Hematopoietic multipotent progenitor cell (in vitro differentiated cells): ENCODE data around the gene ING5. TPM values are rescaled to one million over a fixed set of nuclear protein-coding genes. Genes with fewer than 3 reads are reported as not detected.
"Not testable (repeated sequence)": the region's sequence is repeated elsewhere in the genome, so short reads cannot be mapped to it uniquely, and the experiment has no call there.

ENCODE experiments used
- DNase-seq, 3 donors: peaks; one replicate each; pipeline ENCODE4 v3.0.0-alpha.2; 2011 to 2015; ENCODE audit warnings: low read depth in 2 of 3, low spot score in 2 of 3
- total RNA-seq: library from RNA; depleted of rRNA; stranded (reverse); fragments of >200 nt; gene quantifications from one replicate; pipeline ENCODE4 v1.2.3, GENCODE V29; 2012

Gene ING5
- total RNA-seq, 1 donor = 43.9 TPM

DNA sequence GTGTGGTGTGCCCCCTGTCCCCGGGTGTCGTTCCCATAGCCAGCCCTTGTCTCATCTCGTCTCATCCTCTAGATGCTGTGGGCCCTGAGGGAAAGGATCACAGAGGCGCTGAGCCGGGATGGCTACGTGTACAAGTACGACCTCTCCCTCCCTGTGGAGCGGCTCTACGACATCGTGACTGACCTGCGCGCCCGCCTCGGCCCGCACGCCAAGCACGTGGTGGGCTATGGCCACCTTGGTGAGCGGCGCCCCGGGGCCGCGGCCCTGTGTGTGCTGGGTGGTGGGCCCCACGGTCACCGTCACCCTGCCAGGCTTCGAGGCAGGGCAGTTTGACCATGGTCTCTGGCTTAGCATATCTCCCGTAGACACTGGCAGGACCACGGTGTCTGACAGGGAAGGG, 53.9 kb downstream of the ING5 start:
- no peak for DNase-seq

DNA sequence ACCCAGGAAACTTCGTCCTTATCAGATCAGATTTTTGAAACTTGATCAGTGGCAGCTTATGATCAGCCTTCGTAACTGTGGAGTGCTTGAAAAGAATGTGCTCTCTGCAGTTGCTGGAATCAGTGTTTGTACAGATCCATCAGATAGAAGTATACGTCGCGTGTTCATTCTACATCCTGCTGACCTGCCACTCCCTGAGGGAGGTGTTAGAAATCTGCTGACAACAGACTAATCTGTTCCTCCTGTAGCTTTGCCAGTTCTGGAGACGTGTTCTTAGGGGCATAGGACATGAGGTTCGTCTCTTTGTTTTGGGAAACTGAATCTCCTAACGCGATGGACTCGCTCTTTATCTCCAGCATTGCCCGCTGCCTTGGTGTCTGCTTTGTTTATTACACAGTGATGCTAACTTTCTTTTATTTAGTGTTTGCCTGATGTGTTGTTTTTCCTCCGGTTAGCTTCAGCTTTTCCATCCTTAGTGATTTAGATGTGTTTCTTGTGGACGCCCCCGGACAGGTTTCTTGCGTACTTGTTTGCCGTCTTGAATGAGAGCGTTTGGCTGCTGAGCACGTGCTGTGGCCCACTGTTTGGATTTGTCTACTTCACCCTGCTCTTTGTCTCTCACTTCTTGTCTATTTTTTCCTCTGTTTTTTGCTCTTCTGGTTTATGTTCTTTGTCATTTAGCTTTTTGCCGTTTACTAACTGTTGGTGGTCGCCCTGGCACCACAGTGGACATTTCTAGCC, 57.4 kb downstream of the ING5 start:
- DNase-seq = no peak

DNA sequence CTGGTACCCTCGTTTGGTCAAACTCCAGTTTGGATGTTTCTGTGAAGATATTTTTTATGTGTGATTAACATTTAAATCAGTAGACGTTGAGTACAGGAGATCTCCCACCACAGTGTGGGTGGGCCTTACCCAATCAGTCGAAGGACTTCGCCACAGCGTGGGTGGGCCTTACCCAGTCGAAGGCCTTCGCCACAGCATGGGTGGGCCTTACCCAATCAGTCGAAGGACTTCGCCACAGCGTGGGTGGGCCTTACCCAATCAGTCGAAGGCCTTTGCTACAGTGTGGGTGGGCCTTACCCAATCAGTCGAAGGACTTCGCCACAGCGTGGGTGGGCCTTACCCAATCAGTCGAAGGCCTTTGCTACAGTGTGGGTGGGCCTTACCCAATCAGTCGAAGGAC, 58.1 kb downstream of the ING5 start:
- DNase-seq = not testable (repeated sequence)

DNA sequence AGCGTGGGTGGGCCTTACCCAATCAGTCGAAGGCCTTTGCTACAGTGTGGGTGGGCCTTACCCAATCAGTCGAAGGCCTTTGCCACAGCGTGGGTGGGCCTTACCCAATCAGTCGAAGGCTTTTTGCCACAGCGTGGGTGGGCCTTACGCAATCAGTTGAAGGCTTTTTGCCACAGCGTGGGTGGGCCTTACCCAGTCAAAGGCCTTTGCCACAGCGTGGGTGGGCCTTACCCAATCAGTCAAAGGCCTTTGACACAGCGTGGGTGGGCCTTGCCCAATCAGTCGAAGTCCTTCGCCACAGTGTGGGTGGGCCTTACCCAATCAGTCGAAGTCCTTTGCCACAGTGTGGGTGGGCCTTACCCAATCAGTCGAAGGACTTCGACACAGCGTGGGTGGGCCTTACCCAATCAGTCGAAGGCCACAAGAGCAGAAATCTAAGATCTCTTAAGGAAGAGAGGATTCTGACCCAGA, 58.5 kb downstream of the ING5 start:
- peak in 1 of 3 donors; percentile 32 for DNase-seq

DNA sequence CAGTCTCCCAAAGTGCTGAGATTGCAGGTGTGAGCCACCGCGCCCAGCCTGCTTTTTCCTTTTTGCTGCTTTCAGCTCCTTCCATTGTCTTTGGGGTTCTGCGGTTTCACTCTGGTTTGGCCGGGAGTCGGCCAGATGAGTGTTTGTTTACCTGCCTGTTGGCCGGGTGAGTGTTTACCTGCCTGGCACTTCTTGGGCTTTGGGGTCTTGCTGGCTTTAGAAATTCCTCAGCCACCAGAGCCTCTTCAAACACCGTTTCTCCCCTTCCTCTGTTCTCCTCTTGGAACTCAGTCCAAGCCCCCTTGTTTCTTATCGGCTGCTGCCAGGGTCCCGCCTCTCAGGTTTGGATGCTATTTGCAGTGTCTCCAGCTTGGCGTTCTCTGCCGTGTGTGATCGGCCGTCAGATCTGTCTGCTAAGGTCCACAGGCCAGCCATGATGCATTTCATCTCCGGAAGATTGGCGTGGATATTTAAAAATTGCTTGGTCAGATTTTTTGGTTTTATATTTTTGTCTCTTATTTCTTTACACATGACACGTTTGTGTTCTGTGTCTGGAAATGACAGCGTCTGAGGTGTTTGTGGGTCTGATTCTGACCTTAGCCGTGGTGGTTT, 60.6 kb downstream of the ING5 start:
- DNase-seq = no peak

DNA sequence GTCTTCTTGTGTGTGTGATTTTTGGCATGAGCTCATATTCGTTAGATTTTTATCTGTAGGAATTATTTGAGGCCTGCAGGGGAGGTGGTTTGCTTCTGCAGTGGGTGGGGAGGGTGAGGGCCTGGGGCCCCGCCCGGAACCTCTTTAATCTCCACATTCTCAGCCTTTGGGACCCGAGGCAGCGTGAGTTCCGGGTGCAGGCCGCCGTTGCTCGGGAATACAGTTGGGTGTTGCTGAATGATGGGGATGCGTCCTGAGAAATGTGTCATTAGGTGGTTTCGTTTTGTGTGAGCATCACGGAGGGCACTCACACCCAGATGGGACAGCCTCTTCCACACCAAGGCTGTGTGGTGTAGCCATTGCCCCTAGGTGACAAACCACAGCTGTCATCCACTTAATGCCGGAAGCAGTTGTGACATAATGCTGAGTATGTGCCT, 61.1 kb downstream of the ING5 start:
- peak in 1 of 3 donors; percentile 23 for DNase-seq

DNA sequence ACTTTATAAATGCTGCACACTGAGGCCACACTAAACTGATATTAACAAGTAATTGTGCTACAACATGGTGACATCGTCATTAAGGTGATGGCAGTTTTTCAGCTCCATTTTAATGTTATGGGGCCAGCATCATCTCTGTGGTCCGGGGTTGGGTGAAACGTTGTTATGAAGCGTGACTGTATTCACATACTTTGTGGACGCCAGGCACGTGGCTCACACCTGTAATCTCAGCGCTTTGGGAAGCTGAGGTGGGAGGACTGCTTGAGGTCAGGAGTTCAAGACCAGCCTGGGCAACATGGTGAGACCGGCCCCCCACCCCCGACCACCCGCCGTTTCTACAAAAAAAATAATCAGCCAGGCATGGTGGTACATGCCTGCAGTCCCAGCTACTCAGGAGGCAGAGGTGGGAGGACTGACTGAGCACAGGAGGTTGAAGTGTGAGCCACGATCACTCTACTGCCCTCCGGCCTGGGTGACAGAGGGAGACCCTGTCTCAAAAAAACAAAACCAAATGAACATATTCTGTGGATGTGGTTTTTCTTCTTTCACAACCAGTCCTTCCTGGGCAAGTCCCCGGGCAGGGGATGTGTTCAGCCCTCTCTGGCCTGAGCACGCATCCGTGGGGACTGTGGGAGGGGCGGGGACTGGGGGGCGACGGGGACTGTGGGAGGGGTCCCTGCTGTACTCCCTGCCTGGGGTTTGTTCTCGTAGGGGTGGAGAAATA, 61.9 kb downstream of the ING5 start:
- no peak for DNase-seq

DNA sequence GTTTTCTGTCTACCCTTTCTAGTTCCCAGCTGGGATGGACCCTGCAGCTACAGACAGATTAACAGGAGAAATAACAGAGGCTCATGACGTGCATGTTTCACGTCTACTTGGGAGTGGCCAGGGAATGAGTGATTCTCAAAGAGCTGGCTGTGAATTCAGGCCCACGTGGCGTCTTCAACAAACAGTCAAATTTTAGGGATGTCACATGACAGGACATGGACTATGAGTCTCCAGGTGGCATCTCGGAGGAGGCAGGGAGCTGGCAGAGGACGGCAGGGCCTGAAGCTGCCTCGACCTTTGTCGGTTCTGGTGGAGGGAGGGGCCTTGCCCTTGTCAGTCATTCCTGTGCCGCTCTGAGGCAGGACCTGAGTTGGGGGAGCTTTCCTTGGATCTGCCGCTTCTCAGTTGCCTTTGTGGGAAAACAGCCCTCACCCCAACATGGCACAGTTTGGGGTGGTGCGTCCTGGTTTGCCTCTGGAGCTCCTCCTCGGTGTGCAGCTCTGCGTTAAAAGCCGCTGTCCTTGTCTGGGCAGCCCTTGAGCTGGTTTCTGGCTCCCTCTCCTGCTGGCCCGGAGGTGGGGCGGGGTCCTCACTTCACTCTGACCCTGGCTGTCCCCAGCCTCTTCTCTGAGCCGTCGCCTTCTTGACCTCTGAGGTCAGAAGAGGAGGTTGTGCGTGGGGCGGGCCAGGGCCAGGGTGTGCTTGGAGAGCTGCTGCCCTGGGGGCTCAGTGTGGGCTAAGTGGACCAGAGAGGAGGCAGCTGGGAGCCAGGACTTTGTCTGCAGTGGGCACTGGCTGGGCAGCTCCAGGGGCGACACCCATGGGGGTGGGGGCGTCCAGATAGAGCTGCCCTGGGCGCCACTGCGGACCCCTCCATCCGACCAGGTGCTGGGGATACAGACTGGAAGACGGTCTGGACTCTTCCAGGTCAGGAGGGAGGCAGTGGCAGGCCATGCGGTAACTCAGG, 62.7 kb downstream of the ING5 start:
- no peak for DNase-seq

DNA sequence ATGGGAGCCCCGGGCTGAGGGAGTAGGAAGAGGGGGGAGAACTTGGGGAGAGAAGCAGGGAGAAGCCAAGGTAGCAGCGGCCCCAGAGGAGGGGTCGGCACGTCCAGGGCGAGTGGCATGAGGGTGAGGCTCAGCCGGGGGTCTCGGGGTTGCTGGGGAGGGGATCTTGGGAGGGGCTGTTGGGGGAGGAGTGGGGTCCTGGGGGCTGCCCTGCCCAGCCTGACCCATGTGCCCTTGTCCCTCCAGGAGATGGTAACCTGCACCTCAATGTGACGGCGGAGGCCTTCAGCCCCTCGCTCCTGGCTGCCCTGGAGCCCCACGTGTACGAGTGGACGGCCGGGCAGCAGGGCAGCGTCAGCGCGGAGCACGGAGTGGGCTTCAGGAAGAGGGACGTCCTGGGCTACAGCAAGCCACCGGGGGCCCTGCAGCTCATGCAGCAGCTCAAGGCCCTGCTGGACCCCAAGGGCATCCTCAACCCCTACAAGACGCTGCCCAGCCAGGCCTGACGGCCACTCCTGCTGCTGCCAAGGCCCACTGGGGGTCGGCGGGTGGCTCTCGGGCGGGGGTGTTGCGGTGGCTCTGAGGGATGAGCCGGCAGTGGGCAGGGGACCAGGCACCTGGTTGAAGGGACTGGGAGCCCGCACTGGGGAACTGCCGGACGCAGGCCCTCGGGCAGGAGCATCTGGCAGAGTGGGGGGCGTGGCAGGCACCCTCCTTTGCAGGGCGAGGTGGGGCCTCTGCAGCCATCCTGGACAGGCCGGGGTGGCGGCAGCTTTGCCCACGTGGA, 65.8 kb downstream of the ING5 start:
- no peak for DNase-seq

DNA sequence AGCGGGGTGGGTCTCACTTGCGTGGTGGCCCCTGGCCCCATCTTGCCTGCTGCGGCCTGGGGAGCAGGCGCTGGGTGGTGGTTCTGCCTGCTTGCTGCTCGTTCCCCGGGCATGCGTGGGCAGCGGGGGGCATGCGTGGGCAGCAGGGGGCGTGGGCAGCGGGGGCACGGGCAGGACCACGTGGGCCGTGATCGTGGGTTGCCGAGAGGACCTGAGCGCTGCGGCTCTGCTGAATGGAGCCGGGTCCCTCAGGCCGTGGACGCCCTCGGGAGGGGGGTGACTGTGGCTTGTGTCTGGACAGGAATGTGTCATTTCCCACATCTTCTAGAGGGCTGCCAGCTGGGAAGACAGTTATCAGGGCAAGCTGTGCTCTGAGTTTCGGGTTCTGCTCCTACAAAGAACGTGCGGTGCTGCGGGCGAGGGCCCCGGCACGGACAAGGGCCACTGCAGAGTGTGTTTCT, 66.4 kb downstream of the ING5 start:
- no peak for DNase-seq

DNA sequence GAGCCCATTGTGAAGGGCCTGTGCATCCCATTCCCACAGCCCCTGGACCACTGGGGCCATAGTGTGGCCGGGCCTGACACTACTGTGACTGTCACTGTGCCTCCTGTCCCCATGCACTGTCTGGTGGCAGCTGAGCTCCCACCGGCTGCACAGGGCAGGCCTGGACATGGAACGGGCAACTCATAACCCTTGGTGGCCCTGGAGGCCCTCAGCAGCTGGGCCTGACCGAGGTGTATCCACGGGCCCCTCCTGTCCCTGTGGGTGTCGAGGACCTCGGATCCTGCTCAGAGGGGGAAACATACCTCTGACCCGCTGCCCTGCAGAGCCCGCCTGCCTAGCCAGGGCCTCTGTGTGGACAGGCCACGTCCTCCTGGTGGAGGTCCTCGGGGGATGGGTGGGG, 67.0 kb downstream of the ING5 start:
- DNase-seq = no peak

DNA sequence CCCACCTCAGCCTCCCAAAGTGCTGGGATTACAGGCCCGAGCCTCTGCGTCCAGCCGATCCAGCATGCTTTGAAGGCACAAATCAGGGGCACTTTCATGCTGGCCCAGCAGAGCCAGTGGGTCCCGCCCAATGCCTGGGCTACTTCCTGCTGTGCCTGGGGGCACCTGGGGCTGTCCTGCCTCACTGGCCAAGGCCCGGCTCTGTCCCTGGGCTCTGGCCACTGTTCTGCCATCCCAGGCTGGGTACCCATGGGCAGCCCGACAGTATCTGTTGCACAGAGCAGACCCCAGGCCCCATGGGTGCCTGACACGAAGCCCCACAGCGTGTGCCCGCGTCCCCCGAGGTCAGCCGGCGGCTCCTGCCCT, 68.0 kb downstream of the ING5 start:
- DNase-seq = no peak

DNA sequence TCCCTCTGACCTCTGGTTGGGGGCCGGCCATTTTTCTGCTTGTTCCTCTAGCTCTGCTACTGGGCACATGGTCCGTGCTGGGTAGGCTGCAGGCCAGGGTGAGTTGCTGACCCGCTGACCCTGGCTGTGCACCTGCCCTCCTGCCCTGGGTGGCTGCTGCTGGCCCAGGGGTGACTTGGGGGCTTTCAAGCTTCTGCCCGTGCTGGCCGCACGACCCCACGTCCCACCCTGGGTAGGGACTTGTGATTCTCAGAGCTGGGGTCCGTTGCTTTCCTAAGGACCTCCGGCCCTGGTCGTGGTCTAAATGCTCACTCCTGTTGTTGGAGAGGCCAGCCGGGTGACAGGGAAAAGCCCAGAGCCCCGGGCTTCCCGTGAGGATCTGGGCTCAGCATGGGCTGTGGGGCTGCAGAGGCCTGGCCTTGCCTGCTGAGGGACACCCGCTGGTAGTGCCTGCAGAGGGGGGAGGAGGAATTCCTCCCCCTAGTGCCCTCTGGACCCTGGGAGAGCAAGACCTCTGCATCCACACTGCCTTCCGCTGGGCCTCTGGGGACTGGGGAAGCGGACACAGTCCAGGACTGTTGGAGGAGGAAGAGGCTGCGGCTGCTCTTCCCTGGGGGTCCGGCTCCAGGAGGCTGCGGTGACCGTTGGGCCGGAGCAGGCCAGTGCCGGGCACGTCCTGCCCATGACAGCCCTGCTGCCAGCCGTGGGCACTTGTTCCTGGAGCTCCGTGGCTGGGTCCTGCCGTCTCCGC, 68.5 kb downstream of the ING5 start:
- no peak for DNase-seq

DNA sequence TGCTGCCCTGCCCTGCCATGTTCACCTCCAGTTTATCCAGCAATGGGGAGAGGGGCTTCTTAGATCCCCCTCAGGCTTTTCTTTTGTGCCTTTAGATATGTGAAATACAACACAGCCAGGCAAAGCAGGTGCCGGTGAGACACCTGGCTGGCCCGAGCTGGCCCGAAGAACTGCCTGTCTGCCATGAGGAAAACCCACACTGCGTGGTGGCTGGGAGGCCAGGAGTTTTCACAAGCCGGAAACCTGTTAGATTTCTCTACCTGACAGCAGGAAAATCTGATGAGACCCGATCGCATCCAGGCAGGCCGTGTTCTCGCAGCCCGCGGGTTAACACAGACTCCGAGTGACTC, 69.1 kb downstream of the ING5 start:
- DNase-seq = no peak

DNA sequence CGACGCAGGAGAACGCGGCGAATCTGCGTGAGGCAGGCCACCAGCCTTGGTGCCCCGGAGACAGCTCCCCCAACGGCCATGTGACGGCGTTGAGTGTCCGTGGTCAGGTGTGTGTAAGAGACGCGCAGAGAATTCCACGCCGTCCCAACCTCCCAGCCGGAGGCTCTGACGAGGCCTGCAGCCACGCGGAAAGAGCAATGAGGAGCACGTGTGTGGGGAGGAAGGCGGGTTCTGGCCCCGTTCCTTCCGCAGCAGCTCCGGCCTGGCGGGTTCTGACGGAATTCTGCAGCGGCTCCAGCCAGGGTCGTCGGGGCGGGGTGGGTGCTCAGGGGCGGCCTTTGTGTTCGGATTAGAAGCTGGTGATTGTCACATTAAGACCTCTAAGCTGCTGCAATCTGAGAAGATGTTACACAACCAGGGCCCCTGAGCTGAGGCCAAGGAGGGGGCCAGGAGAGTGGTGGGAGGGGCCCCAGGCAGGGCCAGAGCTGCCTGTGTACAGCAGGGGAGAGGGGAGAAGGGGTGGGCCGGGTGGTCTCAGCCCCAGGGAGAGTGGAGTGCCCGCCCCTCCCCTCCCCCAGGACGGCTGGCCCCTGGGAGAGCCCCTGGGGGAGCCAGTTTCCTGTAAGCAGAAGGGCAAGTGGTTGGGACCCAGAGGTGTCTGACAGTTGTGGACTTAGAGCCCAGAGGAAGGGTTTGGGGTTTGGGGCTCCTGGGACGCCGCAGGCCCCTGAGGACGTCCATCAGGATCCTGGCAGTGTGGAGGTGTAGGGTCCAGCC, 69.6 kb downstream of the ING5 start:
- no peak for DNase-seq

DNA sequence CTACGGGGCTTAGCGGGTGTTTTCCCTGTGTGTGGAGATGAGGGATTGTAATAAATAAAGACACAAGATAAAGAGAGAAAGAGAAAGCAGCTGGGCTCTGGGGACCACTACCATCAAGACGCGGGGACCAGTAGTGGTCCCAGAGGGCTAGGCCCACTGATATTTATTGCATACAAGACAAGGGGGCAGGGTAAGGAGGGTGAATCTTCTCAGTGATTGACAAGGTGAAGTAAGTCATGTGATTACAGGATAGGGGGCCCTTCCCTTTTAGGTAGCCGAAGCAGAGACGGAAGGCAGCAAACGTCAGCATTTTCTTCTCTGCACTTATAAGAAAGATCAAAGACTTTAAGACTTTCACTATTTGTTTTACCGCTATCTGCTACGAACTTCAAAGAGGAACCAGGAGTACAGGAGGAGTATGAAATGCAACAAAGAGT, 70.2 kb downstream of the ING5 start:
- DNase-seq = no peak

DNA sequence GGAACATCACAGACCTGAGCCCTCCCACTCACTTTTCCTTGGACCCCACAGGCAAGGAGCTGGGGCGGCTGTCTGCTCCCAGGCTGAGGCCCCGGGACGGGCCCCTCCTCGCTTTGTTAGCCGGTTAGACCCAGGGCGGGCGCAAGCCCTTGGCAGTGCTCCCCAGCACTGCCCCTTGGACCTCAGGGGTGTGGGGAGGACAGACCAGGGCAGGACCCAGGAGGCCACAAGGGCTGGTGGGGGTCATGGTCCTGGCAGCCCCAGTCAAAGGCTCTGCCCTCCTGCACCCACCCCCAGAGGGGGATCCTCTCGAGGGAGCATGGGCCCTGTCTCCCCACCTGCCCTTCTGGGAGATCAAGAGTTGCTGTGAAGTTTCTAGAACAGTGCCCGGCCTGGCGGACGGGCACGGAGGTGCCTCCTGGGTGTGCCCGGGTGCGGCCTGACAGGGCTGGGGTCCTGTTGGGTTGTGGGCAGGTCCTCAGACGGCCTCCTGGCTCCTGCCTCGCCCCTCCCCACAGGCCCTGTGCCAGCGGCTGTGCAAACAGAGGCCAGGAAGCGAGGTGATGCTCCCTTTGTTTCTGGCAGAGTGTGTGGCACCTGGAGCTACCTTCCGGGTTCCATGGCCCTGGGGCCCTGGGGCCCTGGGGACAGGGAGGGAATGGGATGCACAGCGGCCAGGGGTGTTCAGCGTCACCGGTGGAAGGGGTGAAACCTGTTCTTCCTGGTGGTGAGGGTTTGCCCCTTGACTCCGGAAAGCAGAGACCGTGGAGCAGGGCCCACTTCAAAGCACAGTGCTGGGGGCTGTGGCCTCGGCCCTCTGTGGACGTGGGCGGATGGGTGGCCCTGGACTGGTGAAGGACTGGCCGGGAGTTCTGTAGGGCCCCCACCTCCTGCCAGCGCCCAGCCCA, 71.9 kb downstream of the ING5 start:
- no peak for DNase-seq
